Heart left ventricle (tissue), 16 donors: ENCODE data around the gene PSG5. TPM values are rescaled to one million over a fixed set of nuclear protein-coding genes. Genes with fewer than 3 reads are reported as not detected.
"Not testable (repeated sequence)": the region's sequence is repeated elsewhere in the genome, so short reads cannot be mapped to it uniquely, and the experiment has no call there.

Experiments
- ATAC-seq, 4 donors: fragments of 200-7000 bp; cut with Tn5 transposase; one replicate each; pipeline ENCODE4 v1.9.1; 2020 to 2022; ENCODE audit warnings: moderate library complexity in 4 of 4, mild to moderate bottlenecking in 3 of 4, moderate number of reproducible peaks in 1 of 4
- DNase-seq, 5 donors: peaks; one replicate each; pipeline ENCODE4 v3.0.0-alpha.2; 2020
- H3K27ac ChIP-seq, 12 donors: fragments of 200-600 bp; sonication (generic) in 4 of 12; one replicate each; pipeline versions ENCODE4 v1.5.0 to v1.8.0; 2016 to 2022; ENCODE audit warnings: mild to moderate bottlenecking in 2 of 12
- H3K27me3 ChIP-seq, 9 donors: fragments of 200-600 bp; sonication (generic) in 2 of 9; one replicate each; pipeline versions ENCODE4 v1.5.1 to v1.8.0; 2016 to 2022; ENCODE audit warnings: mild to moderate bottlenecking in 3 of 9
- H3K36me3 ChIP-seq, 9 donors: fragments of 200-600 bp; sonication (generic) in 2 of 9; one replicate each; pipeline versions ENCODE4 v1.5.0 to v1.8.0; 2018 to 2022; ENCODE audit warnings: mild to moderate bottlenecking in 2 of 9
- H3K4me1 ChIP-seq, 12 donors: fragments of 200-600 bp; sonication (generic) in 4 of 12; one replicate each; pipeline versions ENCODE4 v1.5.0 to v1.8.0; 2016 to 2022; ENCODE audit warnings: mild to moderate bottlenecking in 3 of 12
- H3K4me3 ChIP-seq, 12 donors: fragments of 200-600 bp; sonication (generic) in 4 of 12; one replicate each; pipeline versions ENCODE4 v1.5.0 to v1.8.0; 2017 to 2022; ENCODE audit warnings: mild to moderate bottlenecking in 9 of 12, moderate library complexity in 4 of 12
- H3K9me3 ChIP-seq, 12 donors: fragments of 200-600 bp; sonication (generic) in 4 of 12; one replicate each; pipeline versions ENCODE4 v1.5.0 to v1.8.0; 2016 to 2022; ENCODE audit warnings: mild to moderate bottlenecking in 1 of 12
- CTCF ChIP-seq, 12 donors: fragments of 200-600 bp; sonication (generic) in 4 of 12; IDR thresholded peaks; one replicate each; pipeline versions ENCODE4 v1.5.0 to v1.8.0; 2018 to 2022; ENCODE audit warnings: antibody characterized with exemption in 12 of 12, mild to moderate bottlenecking in 5 of 12
- POLR2A ChIP-seq, 2 donors: fragments of 450-650 bp; IDR thresholded peaks; one replicate each; pipeline ENCODE4 v1.6.1; 2017; ENCODE audit warnings: antibody characterized with exemption in 2 of 2, mild to moderate bottlenecking in 2 of 2, moderate library complexity in 2 of 2
- WGBS, 4 donors: extraction: QIAGEN DNeasy Blood & Tissue Kit in 2 of 4; methylation state at CpG; one replicate each; pipeline versions ENCODE4 v1.1.5 to v1.1.7; 2013 to 2018; 5-methylcytosine and 5-hydroxymethylcytosine counted together
- intact Hi-C, 10 donors: fragments of 100-400 bp; cut with DNase I; formaldehyde crosslinking; loops; one replicate each; pipeline versions ENCODE4 v1.11.1 to v1.14.2; 2022
- long read RNA-seq, 3 donors: library from polyadenylated mRNA; unstranded; transcript quantifications; one replicate each; pipeline ENCODE4 v2.0.0, GENCODE V29; 2020 to 2021
- polyA plus RNA-seq, 2 donors: library from polyadenylated mRNA; stranded (reverse); fragments of 200-250 nt; gene quantifications; one replicate each; pipeline ENCODE4 v1.2.3, GENCODE V29; 2013
- total RNA-seq, 9 donors: library from RNA; depleted of rRNA in 2 of 9; stranded (reverse); fragments of >200 nt in 2 of 9; fragmentation: NEBNext Ultra II Directional in 3 of 9; extraction: Animal tissue kit (Norgen Biotek cat#: 25700) in 3 of 9; gene quantifications; one replicate each; pipeline versions ENCODE4 v1.1.0 to v1.2.4, GENCODE V29; 2016 to 2023
- donor health status: ischemic (EF 13 %, LVEDD 7.1; RV severe dilation, severe dysfunction).
- donor health status: healthy with polysubstance abuse.
- donor health status: DM: no; HTN: yes; CAD: no.
- donor health status: DM: no; HTN: no; CAD: no.
- donor health status: ischemic (EF 25% LVEDD 6.9; RV normal size, moderate dysfunction).
- donor health status: ischemic (EF 25% LVEDD 5.7; RV mildly dilated, moderate dysfunction).
- donor health status: healthy.
- donor health status: DM: yes; HTN: yes; CAD: no.
- donor health status: ischemic (EF 35%, LVEDD 5.7; RV mildly dilated, moderate dysfunction).
- donor health status: nonischemic (EF 11% LVEDD 7.7; RV severe dilation, severe dysfunction).
- donor health status: DM: yes; HTN: yes; CAD: no.
- donor health status: PGD.
- donor health status: ischemic (EF 29% LVEDD 5.4; RV normal size, mild dysfunction).
- donor health status: nonischemic (EF 23%, LVEDD 6.1; RV moderate dilation, normal function).

Gene PSG5
- total RNA-seq (not detected), polyA plus RNA-seq (not detected)
- long read RNA-seq, donor 1 = 0 reads
- long read RNA-seq, donor 2 = 0 reads
- long read RNA-seq, donor 3 = 0 reads

- WGBS, 4 donors = 68 to 88% (median 76%) methylated on average over 6 to 7 of the region's 7 CpGs
- H3K27ac ChIP-seq, DNase-seq, H3K36me3 ChIP-seq, intact Hi-C loops, H3K4me1 ChIP-seq, ATAC-seq, H3K27me3 ChIP-seq, H3K9me3 ChIP-seq, H3K4me3 ChIP-seq: not testable (repeated sequence)
Observed at GRCh38 chr19:43186311-43186935, at the start of gene PSG5. TSS of gene PSG5 (minus strand) at chr19:43186536. CDS start at chr19:43186405, 131 bp downstream.

- H3K4me3 ChIP-seq, H3K9me3 ChIP-seq, ATAC-seq, H3K36me3 ChIP-seq, H3K4me1 ChIP-seq, H3K27me3 ChIP-seq, DNase-seq, intact Hi-C loops, H3K27ac ChIP-seq: not testable (repeated sequence)
- 61 to 72% (median 69%) methylated on average over 3 of the region's 3 CpGs; no CpG with 5 or more reads in 1 of the 4 donors for WGBS, 4 donors
Observed at GRCh38 chr19:43235686-43236085, 49.4 kb upstream of the PSG5 start.

GRCh38 chr19:43229315-43229714, 43.0 kb upstream of the PSG5 start:
- no peak for TF ChIP-seq POLR2A (IDR thresholded peaks at IDR 0.05)
- peak in 4 of 12 donors; percentile 16 to 29 (median 24) for TF ChIP-seq CTCF (IDR thresholded peaks at IDR 0.05)
- intact Hi-C loops = no loop called here

GRCh38 chr19:43228730-43229129, 42.4 kb upstream of the PSG5 start:
- peaks cover 0 to 49% (median 11%) of the 10 kb centered on the region in 12 donors for H3K9me3 ChIP-seq
- H3K36me3 ChIP-seq, DNase-seq, H3K27ac ChIP-seq, H3K4me3 ChIP-seq, H3K27me3 ChIP-seq, intact Hi-C loops, ATAC-seq, H3K4me1 ChIP-seq: not testable (repeated sequence)
- 58 to 71% (median 65%) methylated on average over 2 of the region's 2 CpGs; no CpG with 5 or more reads in 1 of the 4 donors for WGBS, 4 donors

More at GRCh38 chr19:43229315-43229714, 43.0 kb upstream of the PSG5 start:
- Histone ChIP-seq H3K4me3 (no peak overlapping the region), H3K27me3 (no peaks in the 10 kb centered on the region), H3K9me3 (peaks cover 0 to 49% (median 11%) of the 10 kb centered on the region in 12 donors), H3K36me3 (no peaks in the 10 kb centered on the region), H3K4me1 (no peaks in the 10 kb centered on the region), H3K27ac (no peak overlapping the region)
- no peak for ATAC-seq
- WGBS, 4 donors = 72 to 75% (median 74%) methylated on average over 2 of the region's 2 CpGs; no CpG with 5 or more reads in 1 of the 4 donors
- DNase-seq = no peak

- H3K27ac ChIP-seq, DNase-seq, intact Hi-C loops, H3K36me3 ChIP-seq, H3K27me3 ChIP-seq, ATAC-seq, H3K4me3 ChIP-seq, H3K4me1 ChIP-seq: not testable (repeated sequence)
- H3K9me3 ChIP-seq = peaks cover 0 to 49% (median 11%) of the 10 kb centered on the region in 12 donors
- WGBS, 4 donors = 60 to 74% (median 67%) methylated on average over 1 of the region's 1 CpG; no CpG with 5 or more reads in 1 of the 4 donors
Observed at GRCh38 chr19:43226986-43227385, 40.6 kb upstream of the PSG5 start.

- DNase-seq (no peak), ATAC-seq (no peak)
- Histone ChIP-seq H3K27ac (no peak overlapping the region), H3K27me3 (no peaks in the 10 kb centered on the region), H3K4me3 (no peak overlapping the region), H3K36me3 (no peaks in the 10 kb centered on the region), H3K4me1 (no peaks in the 10 kb centered on the region), H3K9me3 (peaks cover 0 to 34% (median 11%) of the 10 kb centered on the region in 12 donors)
- intact Hi-C loops = no loop called here
- WGBS, 4 donors = 89 to 100% (median 94%) methylated on average over 2 of the region's 2 CpGs; no CpG with 5 or more reads in 1 of the 4 donors
- no peak for TF ChIP-seq POLR2A (IDR thresholded peaks at IDR 0.05)
Observed at GRCh38 chr19:43224855-43225253, 38.5 kb upstream of the PSG5 start.

- H3K36me3 ChIP-seq, DNase-seq, intact Hi-C loops, H3K27me3 ChIP-seq, H3K27ac ChIP-seq, H3K4me3 ChIP-seq, ATAC-seq, H3K4me1 ChIP-seq: not testable (repeated sequence)
- 63 to 76% (median 65%) methylated on average over 5 of the region's 5 CpGs; no CpG with 5 or more reads in 1 of the 4 donors for WGBS, 4 donors
- peaks cover 0 to 29% (median 9%) of the 10 kb centered on the region in 12 donors for H3K9me3 ChIP-seq
Observed at GRCh38 chr19:43224201-43224854, 38.0 kb upstream of the PSG5 start.

GRCh38 chr19:43221891-43222290, 35.6 kb upstream of the PSG5 start:
- DNase-seq, H3K4me1 ChIP-seq, H3K4me3 ChIP-seq, H3K27ac ChIP-seq, intact Hi-C loops, H3K9me3 ChIP-seq, H3K36me3 ChIP-seq, ATAC-seq, H3K27me3 ChIP-seq: not testable (repeated sequence)
- WGBS, 4 donors = 90 to 95% (median 90%) methylated on average over 4 to 22 of the region's 22 CpGs; no CpG with 5 or more reads in 1 of the 4 donors

GRCh38 chr19:43219136-43219535, 32.8 kb upstream of the PSG5 start:
- H3K27ac ChIP-seq, H3K27me3 ChIP-seq, H3K4me3 ChIP-seq, DNase-seq, H3K36me3 ChIP-seq, intact Hi-C loops, ATAC-seq, H3K9me3 ChIP-seq, H3K4me1 ChIP-seq: not testable (repeated sequence)
- 76 to 80% (median 77%) methylated on average over 4 of the region's 4 CpGs; no CpG with 5 or more reads in 1 of the 4 donors for WGBS, 4 donors
